T-helper 2 cell treated with Interferon-gamma antibody and Interleukin-4, amounts not matched to agents 5 μg/mL and 100 μg/mL, for 36 hours (primary cell): ENCODE measurements around the gene BCL7A.
A peak's percentile ranks its signal among the peaks of the same experiment; 100 is the strongest.
"Not testable (repeated sequence)": the region's sequence is repeated elsewhere in the genome, so short reads cannot be mapped to it uniquely, and the experiment has no call there.

ENCODE experiments used
- DNase-seq: peaks from one replicate; pipeline ENCODE4 v3.0.0; 2021; ENCODE audit warnings: low spot score
- H3K27ac Mint-ChIP-seq: one replicate; pipeline ENCODE4 v1.8.0; 2021; ENCODE audit warnings: mild to moderate bottlenecking, mixed read lengths
- H3K27me3 Mint-ChIP-seq: one replicate; pipeline ENCODE4 v1.8.0; 2021; ENCODE audit warnings: low read depth, mixed read lengths
- H3K36me3 Mint-ChIP-seq: one replicate; pipeline ENCODE4 v1.8.0; 2021; ENCODE audit warnings: low read depth, mixed read lengths
- H3K4me1 Mint-ChIP-seq: one replicate; pipeline ENCODE4 v1.8.0; 2021; ENCODE audit warnings: low read depth, mixed read lengths
- H3K4me3 Mint-ChIP-seq: one replicate; pipeline ENCODE4 v1.8.0; 2022; ENCODE audit warnings: mild to moderate bottlenecking, moderate library complexity, mixed read lengths
- H3K9me3 Mint-ChIP-seq: one replicate; pipeline ENCODE4 v1.8.0; 2021; ENCODE audit warnings: mixed read lengths

The BCL7A gene

GRCh38 chr12:122046145-122046544, 24.5 kb downstream of the BCL7A start:
- H3K4me3 Mint-ChIP-seq: no peak overlapping the region

GRCh38 chr12:122048151-122048550, 26.5 kb downstream of the BCL7A start:
- no peak for DNase-seq
- no peaks in the 10 kb centered on the region for H3K4me1 Mint-ChIP-seq
- no peak overlapping the region for H3K4me3 Mint-ChIP-seq
- H3K36me3 Mint-ChIP-seq: peaks cover 12% of the 10 kb centered on the region
- peak overlapping the region; percentile 26 for H3K27ac Mint-ChIP-seq
- H3K9me3 Mint-ChIP-seq: no peaks in the 10 kb centered on the region
- no peaks in the 10 kb centered on the region for H3K27me3 Mint-ChIP-seq

More at GRCh38 chr12:122046145-122046544, 24.5 kb downstream of the BCL7A start:
- no peaks in the 10 kb centered on the region for H3K4me1 Mint-ChIP-seq
- no peaks in the 10 kb centered on the region for H3K27me3 Mint-ChIP-seq
- DNase-seq: no peak
- H3K36me3 Mint-ChIP-seq: peaks cover 12% of the 10 kb centered on the region
- no peak overlapping the region for H3K27ac Mint-ChIP-seq
- H3K9me3 Mint-ChIP-seq: no peaks in the 10 kb centered on the region

GRCh38 chr12:122049827-122050226, 28.1 kb downstream of the BCL7A start:
- peaks cover 6% of the 10 kb centered on the region for H3K36me3 Mint-ChIP-seq
- H3K4me3 Mint-ChIP-seq: no peak overlapping the region
- no peaks in the 10 kb centered on the region for H3K9me3 Mint-ChIP-seq
- H3K27me3 Mint-ChIP-seq: no peaks in the 10 kb centered on the region
- H3K4me1 Mint-ChIP-seq: peaks cover 4% of the 10 kb centered on the region
- H3K27ac Mint-ChIP-seq: no peak overlapping the region
- no peak for DNase-seq

- H3K4me3 Mint-ChIP-seq: no peak overlapping the region
- DNase-seq: no peak
- H3K27me3 Mint-ChIP-seq: no peaks in the 10 kb centered on the region
- H3K9me3 Mint-ChIP-seq: no peaks in the 10 kb centered on the region
- H3K36me3 Mint-ChIP-seq: peaks cover 2% of the 10 kb centered on the region
- peaks cover 4% of the 10 kb centered on the region for H3K4me1 Mint-ChIP-seq
- no peak overlapping the region for H3K27ac Mint-ChIP-seq
Measured at GRCh38 chr12:122050706-122051105, 29.0 kb downstream of the BCL7A start.

- no peaks in the 10 kb centered on the region for H3K9me3 Mint-ChIP-seq
- peaks cover 2% of the 10 kb centered on the region for H3K36me3 Mint-ChIP-seq
- DNase-seq: no peak
- H3K27me3 Mint-ChIP-seq: no peaks in the 10 kb centered on the region
- H3K4me3 Mint-ChIP-seq: no peak overlapping the region
- peaks cover 4% of the 10 kb centered on the region for H3K4me1 Mint-ChIP-seq
- no peak overlapping the region for H3K27ac Mint-ChIP-seq
Measured at GRCh38 chr12:122051231-122051876, 29.7 kb downstream of the BCL7A start.

- Mint-ChIP-seq H3K4me1 (peaks cover 4% of the 10 kb centered on the region), H3K9me3 (no peaks in the 10 kb centered on the region), H3K27me3 (no peaks in the 10 kb centered on the region), H3K4me3 (no peak overlapping the region), H3K27ac (no peak overlapping the region), H3K36me3 (peaks cover 2% of the 10 kb centered on the region)
- no peak for DNase-seq
Measured at GRCh38 chr12:122052285-122052684, 30.6 kb downstream of the BCL7A start.

GRCh38 chr12:122054842-122055520, 33.3 kb downstream of the BCL7A start:
- Mint-ChIP-seq H3K27me3 (no peaks in the 10 kb centered on the region), H3K4me3 (no peak overlapping the region), H3K9me3 (no peaks in the 10 kb centered on the region), H3K4me1 (peaks cover 4% of the 10 kb centered on the region), H3K36me3 (no peaks in the 10 kb centered on the region), H3K27ac (no peak overlapping the region)
- DNase-seq: no peak

GRCh38 chr12:122056406-122056805, 34.7 kb downstream of the BCL7A start:
- not testable (repeated sequence) for H3K4me3 Mint-ChIP-seq

GRCh38 chr12:122057007-122057735, 35.5 kb downstream of the BCL7A start:
- no peak for DNase-seq
- peaks cover 2% of the 10 kb centered on the region for H3K36me3 Mint-ChIP-seq
- no peaks in the 10 kb centered on the region for H3K27me3 Mint-ChIP-seq
- H3K27ac Mint-ChIP-seq: peak overlapping the region; percentile 22
- H3K4me3 Mint-ChIP-seq: no peak overlapping the region
- no peaks in the 10 kb centered on the region for H3K9me3 Mint-ChIP-seq
- peaks cover 4% of the 10 kb centered on the region for H3K4me1 Mint-ChIP-seq

More at GRCh38 chr12:122056406-122056805, 34.7 kb downstream of the BCL7A start:
- not testable (repeated sequence) for H3K9me3 Mint-ChIP-seq, DNase-seq, H3K27ac Mint-ChIP-seq, H3K27me3 Mint-ChIP-seq, H3K36me3 Mint-ChIP-seq, H3K4me1 Mint-ChIP-seq

- DNase-seq: no peak
- Mint-ChIP-seq H3K4me1 (peaks cover 4% of the 10 kb centered on the region), H3K4me3 (no peak overlapping the region)
Measured at GRCh38 chr12:122057769-122058168, 36.1 kb downstream of the BCL7A start.

GRCh38 chr12:122058549-122059149, 37.0 kb downstream of the BCL7A start:
- no peaks in the 10 kb centered on the region for H3K27me3 Mint-ChIP-seq
- peaks cover 12% of the 10 kb centered on the region for H3K4me1 Mint-ChIP-seq
- DNase-seq: no peak
- no peak overlapping the region for H3K27ac Mint-ChIP-seq
- peaks cover 2% of the 10 kb centered on the region for H3K36me3 Mint-ChIP-seq
- no peak overlapping the region for H3K4me3 Mint-ChIP-seq
- H3K9me3 Mint-ChIP-seq: no peaks in the 10 kb centered on the region

More at GRCh38 chr12:122057769-122058168, 36.1 kb downstream of the BCL7A start:
- H3K9me3 Mint-ChIP-seq: no peaks in the 10 kb centered on the region
- no peaks in the 10 kb centered on the region for H3K27me3 Mint-ChIP-seq
- H3K27ac Mint-ChIP-seq: no peak overlapping the region
- H3K36me3 Mint-ChIP-seq: peaks cover 2% of the 10 kb centered on the region

GRCh38 chr12:122059203-122059960, 37.7 kb downstream of the BCL7A start:
- peaks cover 12% of the 10 kb centered on the region for H3K4me1 Mint-ChIP-seq
- H3K27me3 Mint-ChIP-seq: no peaks in the 10 kb centered on the region
- H3K36me3 Mint-ChIP-seq: peaks cover 2% of the 10 kb centered on the region
- no peaks in the 10 kb centered on the region for H3K9me3 Mint-ChIP-seq
- H3K4me3 Mint-ChIP-seq: no peak overlapping the region
- H3K27ac Mint-ChIP-seq: no peak overlapping the region
- no peak for DNase-seq

GRCh38 chr12:122060081-122060501, 38.4 kb downstream of the BCL7A start:
- no peaks in the 10 kb centered on the region for H3K27me3 Mint-ChIP-seq
- H3K4me1 Mint-ChIP-seq: peaks cover 10% of the 10 kb centered on the region
- no peak for DNase-seq
- H3K9me3 Mint-ChIP-seq: no peaks in the 10 kb centered on the region
- H3K36me3 Mint-ChIP-seq: peaks cover 2% of the 10 kb centered on the region
- no peak overlapping the region for H3K4me3 Mint-ChIP-seq
- H3K27ac Mint-ChIP-seq: no peak overlapping the region
